ENCODE measurements around the gene INVS.
"Not testable (repeated sequence)": the region's sequence is repeated elsewhere in the genome, so short reads cannot be mapped to it uniquely, and the experiment has no call there.

INVS gene

GRCh38 chr9:100125910-100126309 is 26.9 kb downstream of the INVS start:
- DNase-seq, result no peak

DNA sequence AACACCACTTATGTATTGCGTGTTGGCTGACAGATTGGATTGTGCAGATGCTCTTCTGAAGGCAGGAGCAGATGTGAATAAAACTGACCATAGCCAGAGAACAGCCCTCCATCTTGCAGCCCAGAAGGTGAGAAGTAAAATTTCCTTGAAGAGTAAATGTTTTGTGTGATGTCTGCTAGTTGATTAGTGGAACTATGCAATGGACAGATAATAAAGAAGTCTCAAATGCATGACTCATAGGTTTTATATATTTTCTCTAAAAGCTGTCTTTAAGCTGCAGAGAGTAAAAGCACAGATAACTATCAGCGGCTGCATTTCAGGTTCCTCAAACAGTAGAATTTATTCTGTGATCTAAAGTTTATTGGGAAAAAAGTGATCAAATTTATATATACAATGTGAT is 27.4 kb downstream of the INVS start:
- no peak for DNase-seq

DNA sequence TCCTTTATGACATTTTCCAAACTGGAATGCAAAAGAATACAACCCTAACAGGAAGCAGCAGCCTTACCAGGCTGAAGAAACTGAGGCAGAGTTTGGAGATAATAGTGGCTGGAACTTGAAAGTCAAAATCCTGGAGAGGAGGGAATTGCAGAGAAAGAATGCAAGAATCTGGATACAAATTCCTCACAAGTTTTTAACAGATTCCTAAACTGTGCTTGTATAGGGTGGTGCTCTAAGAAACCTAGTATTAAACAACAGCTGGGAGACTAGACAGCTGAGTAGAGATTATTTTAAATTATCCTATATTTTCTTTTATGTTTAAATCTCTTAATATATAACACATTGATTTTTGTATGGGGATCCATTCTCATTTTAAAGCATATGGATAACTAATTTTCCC is 30.7 kb downstream of the INVS start:
- DNase-seq, result no peak

DNA sequence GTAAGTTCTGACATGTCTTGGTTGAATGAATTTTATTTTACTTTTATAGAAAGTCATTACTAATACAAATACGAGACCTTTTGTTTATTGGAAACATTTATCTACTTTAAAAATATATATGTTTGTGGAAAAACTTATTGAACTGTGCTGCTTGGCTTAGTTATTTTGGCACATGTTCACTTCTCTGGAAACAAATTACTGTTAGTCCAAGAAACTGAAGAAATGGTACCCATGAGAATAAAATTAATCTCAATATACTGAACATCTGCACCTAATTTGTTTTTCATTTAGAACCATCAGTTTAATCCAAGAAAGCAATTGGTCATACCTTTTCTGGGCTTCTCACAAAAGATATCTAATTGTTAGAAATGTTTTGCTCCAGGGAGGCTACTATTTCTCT is 32.2 kb downstream of the INVS start:
- no peak for DNase-seq

- no peak for DNase-seq
Observed at GRCh38 chr9:100131875-100132430, 32.9 kb downstream of the INVS start.

- no peak for DNase-seq
Observed at GRCh38 chr9:100134731-100135130, 35.7 kb downstream of the INVS start.

DNA sequence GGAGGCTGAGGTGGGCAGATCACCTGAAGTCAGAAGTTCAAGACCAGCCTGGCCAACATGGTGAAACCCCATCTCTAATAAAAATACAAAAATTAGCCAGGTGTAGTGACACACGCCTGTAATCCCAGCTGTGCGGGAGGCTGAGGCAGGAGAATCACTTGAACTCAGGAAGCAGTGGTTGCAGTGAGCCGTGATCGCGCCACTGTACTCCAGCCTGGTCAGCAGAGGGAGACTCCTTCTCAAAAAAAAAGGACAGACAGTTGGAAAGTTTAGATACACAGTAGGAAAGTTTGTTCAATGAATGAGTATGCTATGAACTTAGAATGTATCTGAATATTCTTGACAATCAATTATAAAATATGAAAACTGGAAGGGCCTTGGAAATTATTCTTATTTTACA is 37.8 kb downstream of the INVS start:
- DNase-seq, result not testable (repeated sequence)

DNA sequence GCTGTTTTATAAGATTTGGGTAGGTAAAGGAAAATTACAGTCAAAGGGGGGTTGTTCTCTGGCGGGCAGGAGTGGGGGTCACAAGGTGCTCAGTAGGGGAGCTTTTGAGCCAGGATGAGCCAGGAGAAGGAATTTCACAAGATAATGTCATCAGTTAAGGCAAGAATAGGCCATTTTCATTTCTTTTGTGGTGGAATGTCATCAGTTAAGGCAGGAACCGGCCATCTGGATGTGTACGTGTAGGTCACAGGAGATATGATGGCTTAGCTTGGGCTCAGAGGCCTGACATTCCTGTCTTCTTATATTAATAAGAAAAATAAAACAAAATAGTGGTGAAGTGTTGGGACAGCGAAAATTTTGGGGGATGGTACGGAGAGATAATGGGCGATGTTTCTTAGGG is 41.3 kb downstream of the INVS start:
- not testable (repeated sequence) for DNase-seq

DNA sequence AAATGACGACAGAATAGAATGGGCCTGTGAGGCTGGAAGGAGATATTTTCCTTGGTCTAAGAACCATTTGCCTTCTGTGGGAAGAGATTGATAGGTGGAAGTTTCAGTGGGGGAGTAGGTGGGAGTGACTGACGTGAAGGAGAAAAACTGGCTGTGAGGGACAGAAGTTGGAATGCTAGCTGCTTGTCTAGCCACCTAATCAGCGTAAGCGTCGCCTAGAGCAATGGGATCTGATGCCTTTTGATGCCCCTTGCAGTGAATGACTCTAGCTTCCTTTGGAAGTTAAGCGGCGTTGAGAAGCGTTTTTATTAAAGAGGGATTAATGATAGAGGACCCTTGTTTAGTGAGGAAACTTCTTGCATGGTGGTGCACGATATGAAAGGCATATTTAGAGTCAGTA is 42.8 kb downstream of the INVS start:
- not testable (repeated sequence) for DNase-seq

DNA sequence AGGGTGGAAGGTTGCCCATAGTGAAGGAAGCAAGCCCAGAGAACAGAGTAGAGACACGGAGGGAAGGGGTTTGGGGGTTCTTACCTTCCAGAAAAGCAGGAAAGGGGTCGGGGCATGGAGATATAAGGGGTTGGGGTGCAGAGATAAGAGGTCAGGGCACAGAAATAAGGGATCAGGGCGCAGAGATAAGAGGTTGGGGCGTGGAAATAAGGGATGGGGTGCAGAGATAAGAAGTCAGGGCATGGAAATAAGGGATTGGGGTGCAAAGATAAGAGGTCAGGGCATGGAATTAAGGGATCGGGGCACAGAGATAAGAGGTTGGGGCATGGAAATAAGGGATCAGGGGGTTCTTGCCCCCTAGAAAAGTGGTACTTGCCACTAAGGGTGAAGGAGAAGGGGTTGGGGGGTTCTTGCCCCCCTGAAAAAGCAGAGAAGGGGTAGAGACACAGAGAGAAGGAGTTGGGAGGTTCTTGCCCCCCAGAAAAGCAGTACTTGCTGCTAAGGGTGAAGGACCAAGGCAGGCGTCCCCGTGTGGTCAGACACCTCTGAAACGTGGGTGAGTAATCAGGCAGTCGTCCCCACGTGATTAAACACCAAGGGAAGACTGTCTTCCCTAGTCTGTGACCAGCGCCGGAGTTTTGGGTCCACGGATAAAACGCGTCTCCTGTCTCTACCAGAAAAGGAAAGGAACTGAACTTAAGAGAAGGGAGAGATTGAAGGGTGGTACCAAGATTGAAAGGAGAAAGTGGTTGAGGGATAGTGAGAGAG is 46.3 kb downstream of the INVS start:
- not testable (repeated sequence) for DNase-seq

DNA sequence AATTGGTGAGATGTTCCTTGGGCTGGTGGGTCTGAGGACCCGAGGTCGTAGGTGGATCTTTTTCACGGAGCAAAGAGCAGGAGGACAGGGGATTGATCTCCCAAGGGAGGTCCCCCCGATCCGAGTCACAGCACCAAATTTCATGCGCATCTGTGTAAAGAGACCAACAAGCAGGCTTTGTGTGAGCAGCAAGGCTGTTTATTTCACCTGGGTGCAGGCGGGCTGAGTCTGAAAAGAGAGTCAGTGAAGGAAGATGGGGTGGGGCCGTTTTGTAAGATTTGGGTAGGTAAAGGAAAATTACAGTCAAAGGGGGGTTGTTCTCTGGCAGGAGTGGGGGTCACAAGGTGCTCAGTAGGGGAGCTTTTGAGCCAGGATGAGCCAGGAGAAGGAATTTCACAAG is 46.9 kb downstream of the INVS start:
- not testable (repeated sequence) for DNase-seq

DNA sequence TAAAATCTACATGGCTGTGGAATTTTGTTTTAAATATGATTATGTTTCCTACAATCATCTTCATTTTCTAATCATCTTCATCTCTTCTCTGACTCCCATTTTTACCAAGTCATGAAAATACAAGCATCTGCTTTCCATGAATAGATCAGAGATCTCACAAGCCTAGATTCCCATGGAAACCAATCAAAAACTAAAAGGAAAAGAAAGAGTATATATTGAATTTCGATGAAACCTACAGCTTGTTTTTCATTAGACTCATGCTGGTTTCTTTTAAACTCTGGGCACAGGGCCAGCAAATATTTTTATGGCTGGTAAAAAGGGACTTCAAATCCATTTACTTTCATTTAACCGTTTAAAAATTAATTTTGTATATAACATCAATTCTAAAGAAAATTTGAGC is 51.2 kb downstream of the INVS start:
- no peak for DNase-seq

- DNase-seq, result no peak
Observed at GRCh38 chr9:100160021-100160420, 61.0 kb downstream of the INVS start.

DNA sequence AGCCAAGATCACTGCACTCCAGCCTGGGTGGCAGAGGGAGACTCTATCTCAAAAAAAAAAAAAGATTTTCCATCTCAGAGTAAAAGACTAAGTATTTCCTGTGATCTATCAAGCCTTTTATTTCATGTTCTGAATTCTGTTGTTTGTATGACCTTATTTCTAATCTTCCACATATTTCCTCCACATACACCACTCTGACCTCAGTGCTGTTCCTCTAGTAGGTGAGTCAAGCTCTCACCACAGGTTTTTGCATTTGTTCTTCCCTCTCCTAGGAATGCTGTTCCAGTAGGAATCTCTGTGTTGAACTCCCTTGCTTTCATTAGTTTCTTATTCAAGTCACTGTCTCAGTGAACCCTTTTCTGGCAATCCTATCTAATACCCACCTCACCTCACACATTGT is 68.1 kb downstream of the INVS start:
- no peak for DNase-seq

- no peak for DNase-seq
Observed at GRCh38 chr9:100167915-100168654, 69.0 kb downstream of the INVS start.

- no peak for DNase-seq
Observed at GRCh38 chr9:100170085-100170484, 71.0 kb downstream of the INVS start.

DNA sequence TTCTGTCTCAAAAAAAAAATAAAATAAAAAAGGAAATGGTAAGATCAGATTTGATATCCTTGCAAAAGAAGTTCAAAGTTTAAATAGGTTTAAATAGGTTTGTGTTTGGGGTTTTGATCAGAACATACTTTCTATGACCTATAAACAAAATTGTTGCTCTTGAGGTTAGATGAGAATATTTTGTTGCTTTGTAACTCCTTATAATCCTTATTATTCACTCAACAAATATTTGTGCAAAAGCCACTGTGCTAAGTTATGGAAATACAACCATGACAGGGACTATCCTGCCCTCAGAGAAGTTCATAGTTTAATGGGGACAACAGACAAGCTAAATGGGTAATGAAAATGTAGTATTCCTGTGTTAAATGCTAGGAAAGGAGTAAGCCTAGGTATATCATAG is 71.5 kb downstream of the INVS start:
- DNase-seq, result no peak

GRCh38 chr9:100186356-100186755 is 87.3 kb downstream of the INVS start:
- DNase-seq, result no peak

- DNase-seq, result no peak
Observed at GRCh38 chr9:100190339-100190738, 91.3 kb downstream of the INVS start.

DNA sequence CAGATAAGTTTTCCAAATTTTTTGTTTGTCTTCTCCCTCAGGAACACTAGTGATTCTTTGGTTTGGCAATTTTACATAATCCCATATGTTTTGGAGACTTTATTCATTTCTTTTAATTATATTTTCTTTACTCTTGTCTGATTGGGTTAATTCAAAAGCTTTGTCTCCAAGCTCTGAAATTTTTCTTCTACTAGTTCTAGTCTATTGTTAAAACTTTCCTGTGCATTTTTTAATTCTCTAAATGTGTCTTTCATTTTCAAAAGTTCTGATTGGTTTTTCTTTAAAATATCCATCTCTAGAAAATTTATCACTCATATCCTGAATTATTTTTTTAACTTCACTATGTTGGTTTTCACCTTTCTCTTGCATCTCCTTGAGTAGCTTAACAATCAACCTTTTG is 92.2 kb downstream of the INVS start:
- DNase-seq, result no peak

DNA sequence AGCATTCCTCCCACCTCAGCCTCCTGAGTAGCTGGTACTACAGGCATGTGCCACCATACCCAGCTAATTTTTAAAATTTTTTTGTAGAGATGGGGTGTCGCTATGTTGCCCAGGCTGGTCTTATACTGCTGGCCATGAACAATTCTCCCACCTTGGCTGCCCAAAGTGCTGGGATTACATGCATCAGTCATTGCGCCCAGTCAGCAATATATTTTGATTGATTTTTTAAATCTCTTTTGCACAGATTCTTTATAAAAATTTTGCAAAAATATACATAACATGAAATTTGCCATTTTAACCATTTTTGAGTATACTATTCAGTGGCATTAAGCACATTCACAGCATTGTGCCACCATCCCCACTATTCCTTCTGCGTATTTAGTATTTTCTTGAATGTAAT is 94.0 kb downstream of the INVS start:
- no peak for DNase-seq

DNA sequence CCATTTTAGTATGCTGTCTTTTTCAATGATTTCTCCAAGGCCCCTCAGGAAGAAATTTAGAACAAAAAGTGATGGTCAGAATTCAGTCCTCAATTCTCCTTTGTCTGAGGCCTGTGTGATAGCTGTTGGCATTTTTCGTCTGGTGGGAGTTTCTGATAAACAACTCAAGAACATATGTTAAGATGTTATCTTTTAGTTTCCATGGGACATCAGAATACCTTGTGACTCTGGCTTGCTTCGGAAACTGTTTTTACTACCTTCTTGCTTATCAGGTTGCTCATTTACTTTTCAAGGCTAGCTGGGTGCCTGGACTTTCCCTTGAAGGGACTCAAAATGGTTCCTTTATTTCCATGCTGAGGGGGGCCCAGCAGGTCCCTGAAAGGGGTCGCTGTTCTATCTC is 97.2 kb downstream of the INVS start:
- no peak for DNase-seq

DNA sequence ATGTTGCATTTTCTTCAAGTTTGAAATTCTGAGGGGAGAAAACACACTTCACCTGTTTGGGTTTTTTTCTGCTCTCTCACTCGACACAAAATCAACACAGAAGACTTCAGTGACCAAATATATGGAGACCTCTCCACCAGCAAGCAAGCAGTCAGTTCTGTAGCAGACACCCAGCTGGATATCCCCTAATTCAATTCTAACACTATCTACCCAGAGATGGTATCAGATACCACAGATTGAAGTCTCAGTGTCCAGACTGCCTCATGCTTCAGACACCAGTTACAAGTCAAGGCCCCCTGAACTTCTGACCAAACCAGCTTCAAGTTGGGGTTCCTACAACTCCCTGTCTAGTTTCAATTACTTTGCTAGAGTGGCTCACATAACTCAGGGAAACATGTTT is 97.8 kb downstream of the INVS start:
- no peak for DNase-seq

- DNase-seq, result no peak
Observed at GRCh38 chr9:100197553-100197952, 98.5 kb downstream of the INVS start.
